CD4-positive, alpha-beta T cell treated with Interleukin-6 for 4 hours (primary cell): Measurements from ENCODE around the gene LRSAM1.

ENCODE experiments used
- DNase-seq: peaks from one replicate; pipeline ENCODE4 v3.0.0-alpha.2; 2020; ENCODE audit warnings: mixed read lengths

Gene LRSAM1

DNA sequence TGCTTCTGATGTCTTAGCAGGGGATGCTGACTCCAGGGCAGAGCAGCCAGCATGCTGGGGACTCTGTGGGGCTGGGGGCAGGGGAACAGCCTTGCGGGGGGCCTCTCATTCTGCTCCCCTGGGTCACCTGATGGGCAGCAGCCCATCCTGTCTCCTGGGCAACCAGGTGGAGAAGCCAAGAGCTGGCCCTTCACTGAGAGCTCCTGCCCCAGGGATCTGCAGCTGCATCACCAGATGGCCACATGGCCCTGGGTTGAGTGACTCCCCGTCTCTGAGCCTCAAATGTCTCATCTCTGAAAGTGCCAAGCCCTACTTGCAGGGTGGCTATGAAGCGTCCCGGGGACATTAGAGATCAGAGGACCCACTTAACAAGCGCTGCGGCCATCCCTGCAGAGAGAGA lies 49.1 kb downstream of the LRSAM1 start:
- DNase-seq = no peak

DNA sequence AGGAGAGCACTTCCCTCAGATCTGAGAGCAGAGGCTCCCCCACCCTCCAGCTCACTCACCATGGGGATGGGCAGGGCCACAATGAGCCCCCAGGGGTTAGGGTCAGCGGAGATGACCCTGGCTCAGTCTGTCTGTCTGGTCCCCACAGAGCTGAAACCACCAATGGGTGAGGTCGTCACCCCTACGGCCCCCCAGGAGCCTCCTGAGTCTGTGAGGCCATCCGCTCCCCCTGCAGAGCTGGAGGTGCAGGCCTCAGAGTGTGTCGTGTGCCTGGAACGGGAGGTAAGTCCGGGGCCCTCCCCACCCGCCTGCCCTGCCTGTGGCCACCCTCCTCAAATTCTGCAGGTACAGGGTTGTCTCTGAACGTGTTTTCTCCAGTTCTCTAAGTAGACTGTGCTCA lies 49.6 kb downstream of the LRSAM1 start:
- no peak for DNase-seq

DNA sequence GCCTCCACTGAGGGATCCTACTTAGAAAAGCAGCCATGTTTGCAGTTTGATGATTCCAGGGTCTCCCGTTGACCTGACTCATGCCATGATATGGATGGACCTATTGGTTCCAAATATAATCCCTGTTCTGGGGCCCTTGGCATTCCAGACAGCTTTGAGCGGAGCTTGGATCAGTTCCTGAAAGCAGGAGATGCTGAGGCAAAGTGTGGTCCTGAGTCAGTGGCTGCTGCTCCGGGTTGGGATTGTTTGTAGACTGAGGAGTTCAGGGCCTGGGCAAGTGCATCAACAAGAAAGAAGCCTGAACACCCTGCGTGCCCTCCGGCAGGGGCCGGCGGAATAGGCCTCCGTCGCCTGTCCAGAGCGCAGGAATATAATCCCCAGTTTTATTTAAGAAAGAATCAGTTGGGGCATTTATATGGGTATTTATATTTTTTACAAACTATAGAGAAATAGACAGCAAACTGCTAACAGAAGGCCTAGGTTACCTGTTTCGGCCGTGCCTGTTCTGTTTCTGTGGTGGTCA lies 50.6 kb downstream of the LRSAM1 start:
- no peak for DNase-seq

DNA sequence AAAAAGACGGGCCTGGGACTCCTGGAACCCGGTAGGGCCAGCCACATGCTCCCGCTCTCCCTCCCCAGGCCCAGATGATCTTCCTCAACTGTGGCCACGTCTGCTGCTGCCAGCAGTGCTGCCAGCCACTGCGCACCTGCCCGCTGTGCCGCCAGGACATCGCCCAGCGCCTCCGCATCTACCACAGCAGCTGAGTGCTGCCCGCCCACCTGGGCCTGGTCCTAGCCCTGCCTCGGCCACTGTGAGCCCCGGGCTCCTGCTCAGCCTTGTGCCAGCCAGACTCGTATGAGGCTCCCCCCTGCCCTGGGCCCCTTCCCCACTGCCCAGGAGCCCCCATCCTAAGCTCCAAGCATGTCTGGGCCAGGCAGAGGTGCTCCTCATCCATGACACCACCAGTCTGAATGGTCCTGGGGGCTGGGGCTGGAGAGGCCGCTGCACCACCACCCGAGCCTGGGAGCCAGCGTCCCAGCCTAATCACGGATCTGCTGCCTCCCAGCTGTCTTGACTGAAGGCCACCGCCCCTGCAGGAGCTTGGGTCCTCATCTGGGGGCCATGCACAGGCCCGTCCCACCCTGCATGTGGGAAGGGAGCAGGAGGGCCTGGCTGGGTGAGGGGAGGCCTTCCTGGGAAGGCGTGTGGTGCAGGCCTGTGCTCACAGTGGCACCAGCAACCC lies 51.5 kb downstream of the LRSAM1 start:
- DNase-seq = no peak

DNA sequence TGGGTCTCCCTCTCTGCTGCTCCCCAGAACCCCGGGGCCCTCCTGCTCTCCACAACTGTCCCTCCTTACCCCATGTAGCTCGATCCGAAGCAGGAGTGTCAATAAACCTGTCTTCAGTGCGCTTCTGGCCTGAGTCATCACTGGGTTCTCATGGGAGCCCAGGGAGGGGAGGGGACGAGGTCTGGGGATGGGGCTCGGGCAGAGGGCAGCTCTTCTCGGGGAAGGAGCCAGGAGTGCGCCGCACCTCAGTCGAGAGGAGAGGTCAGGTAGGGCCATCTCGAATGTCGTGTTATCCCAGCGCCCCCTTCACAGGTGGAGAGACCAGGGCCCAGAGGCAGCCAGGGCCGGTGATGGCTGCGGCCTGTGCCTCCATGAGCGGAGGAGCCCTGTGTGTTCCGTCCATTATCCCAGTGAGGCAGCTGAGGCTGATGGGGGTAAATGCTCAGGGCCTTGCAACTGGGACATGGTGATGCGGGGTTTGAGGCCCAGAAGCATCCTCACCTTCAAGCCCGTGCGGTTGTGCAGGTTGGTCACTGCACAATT lies 52.1 kb downstream of the LRSAM1 start:
- no peak for DNase-seq

DNA sequence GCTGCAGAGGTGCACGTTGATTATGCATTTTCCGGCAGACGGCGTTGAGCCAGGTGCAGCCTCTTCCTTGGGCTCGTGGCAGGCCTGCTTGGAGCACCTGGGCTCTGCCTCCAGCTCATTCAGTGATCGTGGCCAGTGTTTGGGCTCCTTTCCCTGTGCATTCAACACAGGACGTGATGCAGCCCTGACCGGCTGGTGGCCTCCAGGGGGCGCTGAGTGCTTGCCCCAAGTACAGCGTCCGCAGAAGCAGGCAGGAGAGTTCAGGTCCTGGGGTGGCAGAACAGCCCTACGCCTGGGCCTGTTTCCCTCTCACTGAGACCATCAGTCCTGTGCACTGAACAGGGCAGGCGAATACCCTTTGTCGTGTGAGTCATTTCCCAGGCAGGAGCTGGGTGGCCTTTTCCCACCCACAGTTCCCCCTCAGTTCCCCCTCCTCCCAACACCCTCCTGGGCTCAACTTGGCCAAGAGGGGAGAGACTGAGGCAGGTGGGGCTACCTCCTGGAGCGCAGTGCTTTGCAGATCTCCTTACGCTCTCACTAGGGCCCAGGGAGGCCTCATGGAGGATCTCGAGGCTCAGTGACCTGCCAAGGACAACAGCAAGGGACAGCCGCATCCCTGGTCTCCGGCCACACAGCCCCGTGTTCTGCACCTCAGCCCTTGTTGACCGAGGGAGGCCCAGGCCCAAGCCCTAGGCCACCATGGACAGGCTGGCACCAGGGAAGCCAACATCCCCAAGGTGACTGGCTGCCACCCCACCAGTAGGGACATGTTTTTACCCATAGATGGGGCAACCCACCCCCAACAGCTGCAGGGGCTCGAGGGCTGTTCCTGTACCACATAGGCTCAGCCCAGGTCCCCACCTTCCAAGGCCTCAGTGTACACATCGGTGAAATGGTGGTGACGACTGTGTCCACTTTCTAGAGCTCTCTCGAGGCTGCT lies 52.9 kb downstream of the LRSAM1 start:
- peak; percentile 88 for DNase-seq

DNA sequence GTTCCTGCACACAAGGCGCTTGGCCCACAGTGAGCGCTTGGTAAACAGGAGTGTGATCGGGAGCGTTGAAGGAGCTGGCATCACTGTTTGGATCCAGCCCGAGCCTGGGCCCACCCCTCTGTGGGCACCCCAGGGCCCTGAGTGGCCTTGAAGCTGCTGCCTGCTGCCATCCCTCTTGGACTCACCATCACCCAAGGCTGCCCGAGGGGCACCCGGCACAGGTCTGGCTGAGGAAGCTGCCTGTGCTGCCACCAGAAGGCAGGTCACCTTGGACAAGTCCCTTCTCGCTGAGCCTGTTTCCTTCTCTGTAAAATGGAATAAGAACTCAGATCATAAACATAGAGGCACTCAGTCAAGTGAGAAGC lies 53.6 kb downstream of the LRSAM1 start:
- DNase-seq = no peak

DNA sequence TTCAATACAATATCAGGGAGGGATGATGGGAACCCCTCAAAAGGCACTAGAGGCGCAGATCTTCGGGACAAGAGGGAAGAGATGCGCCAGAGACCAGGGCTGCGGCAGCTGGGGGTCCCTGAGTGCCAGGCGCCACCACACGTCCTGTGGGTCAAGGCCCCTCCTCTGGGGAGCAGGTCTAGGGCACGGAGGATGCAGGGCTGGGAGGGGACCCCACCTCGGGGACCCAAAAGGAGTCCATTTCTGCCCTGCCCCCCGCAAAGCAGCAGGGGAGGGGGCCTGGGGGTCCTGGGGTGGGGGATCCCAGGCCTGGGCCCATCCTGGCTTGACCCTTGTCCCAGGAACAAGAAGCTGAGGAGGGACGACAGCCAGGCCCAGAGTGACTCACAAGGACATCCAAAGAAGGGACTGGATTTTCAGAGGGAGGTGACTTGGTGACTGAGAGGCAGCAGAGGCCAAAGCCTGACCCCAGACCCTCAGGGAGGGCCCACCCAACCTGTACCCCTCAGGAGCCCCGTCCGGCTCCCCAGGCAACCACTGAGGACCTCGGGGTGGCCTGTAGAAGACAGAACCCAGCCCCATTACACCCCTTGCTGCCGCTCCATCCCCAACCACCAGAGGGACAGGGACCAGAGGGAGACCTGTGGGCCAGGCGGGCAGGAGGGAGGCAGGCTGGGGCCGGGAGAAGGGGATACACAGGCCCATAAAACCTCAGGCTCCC lies 54.2 kb downstream of the LRSAM1 start:
- DNase-seq = peak; percentile 15

DNA sequence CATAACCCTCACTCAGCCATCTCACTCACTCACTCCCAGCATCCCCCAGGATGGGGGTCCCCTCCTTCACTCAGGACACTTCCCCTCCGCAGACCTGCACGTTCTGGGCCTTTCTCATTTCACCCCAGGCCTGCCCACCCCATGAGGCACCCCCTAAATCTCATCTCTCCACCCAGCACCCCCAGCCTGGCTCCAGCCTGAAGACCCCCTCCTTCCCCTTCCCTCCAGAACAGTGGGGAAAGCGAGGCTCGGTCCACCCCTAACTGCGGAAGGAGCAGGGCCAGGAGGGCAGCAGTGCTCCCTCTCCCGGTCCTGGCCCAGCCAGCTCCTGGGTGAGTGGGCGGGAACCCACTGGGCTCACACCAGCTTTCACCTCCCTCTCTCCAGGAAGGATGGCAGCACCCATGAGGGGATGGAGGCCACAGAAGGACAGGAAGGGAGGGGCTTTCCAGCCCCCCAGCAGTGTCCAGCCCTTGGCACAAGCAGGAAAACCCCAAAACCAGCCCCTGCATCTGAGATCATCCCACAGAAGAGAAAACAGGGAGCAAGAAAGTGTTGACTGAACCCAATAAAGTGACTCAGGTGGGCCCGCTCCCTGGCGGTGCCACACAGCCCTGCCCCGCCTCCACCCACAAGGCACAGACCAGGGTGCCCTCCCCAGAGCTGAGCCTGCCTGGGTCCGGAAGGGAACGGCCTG lies 55.0 kb downstream of the LRSAM1 start:
- DNase-seq = no peak

DNA sequence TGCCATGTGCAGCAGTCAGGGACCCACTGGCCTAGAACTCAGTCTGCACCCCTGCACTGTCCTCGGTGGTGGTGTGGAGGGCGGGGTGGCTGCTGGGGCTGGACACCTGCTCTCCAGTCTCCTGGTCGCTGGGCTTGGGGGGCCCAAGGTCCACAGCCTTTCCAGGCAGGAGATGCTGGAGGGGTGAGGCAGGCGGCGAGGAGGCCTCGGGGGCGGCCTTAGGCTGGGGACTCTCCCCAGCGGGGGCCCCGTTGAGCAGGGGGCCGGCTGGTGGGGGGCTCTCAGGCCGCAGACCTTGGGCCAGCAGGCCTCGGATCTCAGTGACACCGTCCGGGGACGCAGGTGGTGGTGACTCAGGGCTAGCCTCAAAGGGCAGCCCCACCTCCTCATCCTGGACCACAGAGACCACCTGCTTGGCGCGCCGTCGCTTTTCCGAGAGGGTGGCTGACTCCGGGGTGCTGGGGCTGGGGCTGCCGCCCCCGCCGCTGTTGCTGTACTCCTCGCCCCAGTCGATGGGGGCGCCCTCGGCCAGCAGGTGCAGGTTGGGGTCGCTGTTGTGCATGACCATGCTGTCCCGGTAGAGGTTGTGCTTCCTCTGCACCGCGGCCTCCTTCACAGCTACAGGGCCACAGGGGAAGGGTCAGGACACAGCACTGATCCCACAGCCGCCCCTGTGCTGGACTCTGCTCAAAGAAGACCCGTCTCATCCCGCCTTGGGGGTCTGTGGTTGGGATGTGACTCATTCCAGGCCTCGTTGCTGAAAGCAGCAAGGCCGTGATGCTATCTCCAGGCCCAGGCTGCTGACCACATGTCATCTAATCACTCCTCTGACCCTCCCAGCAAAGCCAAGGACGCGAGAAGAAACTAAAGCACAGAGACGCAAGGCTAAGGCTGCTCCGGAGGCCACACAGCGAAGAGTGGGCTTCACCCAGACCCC lies 55.8 kb downstream of the LRSAM1 start:
- no peak for DNase-seq

DNA sequence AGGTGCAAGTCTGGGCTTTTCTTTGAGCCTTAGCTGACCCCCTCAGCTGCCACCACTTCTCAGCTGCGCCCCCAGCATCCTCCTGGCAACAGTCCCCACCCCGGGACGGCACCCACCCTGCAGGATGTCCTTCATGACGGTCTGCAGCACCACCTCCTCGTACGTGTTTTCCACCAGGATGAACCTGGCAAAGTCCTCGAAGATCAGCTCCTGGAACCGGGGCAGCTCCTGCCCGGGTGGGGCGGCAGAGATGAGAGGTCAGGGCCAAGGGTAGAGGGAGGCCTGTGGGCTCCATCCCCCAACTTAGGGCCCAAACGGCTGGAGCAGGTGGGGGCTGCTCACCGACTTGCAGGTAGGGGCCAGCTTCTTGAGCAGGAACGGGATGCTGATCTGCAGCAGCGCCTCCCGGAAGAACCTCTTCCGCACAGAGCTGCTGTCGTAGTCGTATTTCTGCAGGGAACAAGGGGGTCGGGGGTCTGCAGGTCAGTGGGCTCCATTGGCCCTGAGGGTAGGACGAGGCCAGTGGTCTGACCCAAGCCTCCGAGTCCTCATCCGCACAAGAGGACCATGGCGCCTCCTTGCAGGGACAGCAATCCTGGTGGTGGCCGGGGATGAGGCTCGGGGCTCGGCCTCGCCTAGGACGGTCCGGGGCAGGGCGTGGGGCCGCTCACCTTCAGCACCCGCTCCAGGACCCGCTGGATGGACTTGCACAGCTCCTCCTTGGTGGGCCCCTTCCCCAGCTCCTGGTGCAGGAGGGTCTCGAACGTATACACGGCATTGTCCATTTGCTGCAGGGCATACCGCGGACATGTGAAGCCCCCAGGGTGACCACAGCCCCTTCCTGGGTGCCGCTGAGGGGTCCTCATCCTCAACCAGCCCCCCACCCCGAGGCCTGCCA lies 56.7 kb downstream of the LRSAM1 start:
- DNase-seq = no peak

DNA sequence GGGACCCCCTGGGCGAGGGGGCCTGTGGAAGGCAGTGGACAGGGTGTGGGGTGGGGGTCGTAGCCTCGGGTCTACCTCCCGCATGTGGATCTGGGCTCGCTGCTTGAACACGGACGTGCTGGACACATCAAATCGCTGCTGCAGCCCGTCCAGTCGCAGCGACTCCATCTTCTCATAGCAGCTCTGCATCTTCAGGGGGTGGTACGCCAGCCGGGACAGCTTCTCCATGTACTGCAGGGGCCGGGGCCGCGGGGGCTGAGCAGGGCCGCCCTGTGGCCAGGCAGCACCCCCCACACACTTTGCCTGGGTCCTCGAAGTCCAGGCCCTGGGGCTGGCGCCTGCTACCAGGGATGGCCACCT lies 57.6 kb downstream of the LRSAM1 start:
- no peak for DNase-seq

DNA sequence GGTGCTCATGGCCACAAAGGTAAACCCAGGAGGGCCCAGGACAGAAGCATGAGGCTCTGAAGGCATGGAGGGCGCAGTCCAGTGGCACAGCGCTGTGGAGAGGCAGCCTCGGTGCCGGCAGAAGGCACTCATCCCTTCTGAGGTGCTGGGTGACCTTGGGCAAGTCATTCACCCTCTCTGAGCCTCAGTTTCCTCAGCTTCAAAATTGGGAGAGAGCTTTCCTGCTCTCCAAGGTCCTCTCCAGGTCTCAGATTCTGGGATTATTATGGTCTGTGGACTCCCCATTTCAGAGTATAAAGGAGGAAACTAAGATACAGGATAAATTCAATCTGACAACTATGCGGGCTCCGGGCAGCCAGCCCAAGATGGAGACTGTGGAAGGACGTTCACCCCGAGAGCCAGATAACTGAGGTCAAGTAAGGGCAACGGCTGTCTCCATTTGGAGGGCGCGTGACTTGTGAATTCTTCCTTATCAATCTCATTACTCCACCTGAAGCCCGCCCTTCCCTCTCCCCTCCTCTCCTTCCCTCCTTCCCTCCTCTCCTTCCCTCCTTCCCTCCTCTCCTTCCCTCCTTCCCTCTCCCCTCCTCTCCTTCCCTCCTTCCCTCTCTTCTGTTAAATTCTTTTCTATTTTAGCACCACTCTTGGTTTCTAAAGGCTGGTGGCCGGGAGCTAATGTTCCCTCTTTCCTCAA lies 58.1 kb downstream of the LRSAM1 start:
- DNase-seq = no peak

DNA sequence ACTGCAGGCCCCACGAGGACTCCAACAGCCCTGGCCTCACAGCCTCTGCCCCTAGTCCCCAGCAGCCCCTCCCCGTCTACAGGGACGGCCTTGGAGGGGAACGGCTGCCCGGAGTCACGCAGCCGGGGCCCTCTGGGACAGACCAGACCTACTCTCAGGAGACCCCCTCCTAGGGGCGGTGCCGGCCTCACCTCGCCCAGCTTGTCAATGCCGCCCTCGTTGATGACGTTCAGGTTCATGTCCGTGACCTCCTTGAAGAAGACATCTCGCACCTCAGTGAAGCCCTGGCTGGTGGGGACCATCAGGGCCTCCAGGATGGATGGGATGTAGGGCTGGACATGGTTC lies 58.6 kb downstream of the LRSAM1 start:
- no peak for DNase-seq

DNA sequence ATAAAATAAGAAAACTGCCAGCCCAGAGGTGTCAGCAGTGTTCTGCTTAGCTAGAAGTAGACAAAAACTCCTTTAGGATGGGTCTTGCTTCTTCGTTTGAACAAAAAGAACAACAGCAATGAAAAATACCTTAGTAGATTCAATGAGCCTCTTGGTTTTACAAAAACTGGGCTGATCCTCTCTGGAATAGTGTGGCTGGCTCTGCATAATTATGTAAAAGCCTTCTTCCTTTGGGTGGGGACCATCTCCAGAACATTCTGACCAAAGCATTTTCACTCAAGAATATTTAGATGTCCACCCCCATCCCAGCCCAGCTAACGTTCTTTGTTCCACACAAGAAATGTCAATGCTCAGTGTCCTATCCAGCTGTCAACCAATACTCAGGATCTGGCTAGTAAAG lies 63.2 kb downstream of the LRSAM1 start:
- DNase-seq = no peak

DNA sequence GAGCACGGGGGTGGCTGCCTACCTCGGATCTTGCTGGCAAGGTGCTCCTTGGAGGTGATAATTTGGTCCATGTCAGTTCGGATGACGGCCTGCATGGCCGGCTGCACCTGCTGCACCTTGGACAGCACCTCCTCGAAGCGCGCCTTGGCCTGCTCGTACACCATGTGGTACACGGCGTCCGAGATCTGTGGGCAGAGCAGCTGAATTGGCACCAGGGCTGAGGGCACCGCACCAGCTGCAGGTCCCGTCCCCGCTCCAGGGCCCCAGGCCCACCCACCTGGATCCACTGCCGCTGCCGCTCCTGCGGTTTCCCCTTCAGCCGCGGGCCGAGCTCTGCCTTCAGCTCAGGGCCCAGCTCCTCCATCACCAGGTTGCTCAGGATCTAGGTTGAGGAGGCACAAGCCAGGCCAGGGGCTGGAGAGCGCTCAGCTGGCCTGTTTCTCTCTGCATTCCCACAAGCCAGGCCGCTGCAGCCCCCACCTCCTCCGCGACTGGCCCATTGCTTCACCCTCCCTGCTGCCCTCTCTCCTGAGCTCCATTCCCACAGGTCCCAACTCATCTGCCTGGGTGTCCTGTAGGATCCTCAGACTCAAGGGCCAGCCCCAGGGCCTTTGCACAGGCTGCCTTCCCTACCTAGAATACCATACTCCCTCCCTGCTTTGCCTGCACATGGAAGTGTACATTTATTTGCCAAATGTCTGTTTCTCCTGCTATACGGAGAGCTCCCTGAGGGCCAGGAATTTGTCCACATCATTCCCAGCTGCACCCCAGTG lies 65.7 kb downstream of the LRSAM1 start:
- DNase-seq = no peak

DNA sequence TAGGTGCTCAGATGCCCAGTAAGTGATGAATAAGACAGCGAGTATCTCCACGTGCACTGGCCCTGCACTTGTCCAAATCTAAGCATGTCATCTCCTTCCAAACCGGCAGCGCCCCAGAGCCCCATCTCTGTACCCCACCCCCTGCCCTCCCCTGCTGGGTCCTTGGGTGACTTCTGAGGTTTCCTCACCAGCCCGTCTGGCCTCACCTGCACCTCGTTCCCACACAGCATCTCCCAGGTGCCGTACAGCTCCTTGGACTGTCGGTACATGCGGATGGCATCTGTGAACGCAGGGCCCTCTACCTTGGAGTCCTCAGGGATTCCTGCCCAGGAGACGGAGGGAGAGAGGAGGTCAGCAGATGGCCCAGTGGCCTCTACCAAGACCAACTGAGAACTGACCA lies 66.3 kb downstream of the LRSAM1 start:
- DNase-seq = no peak

DNA sequence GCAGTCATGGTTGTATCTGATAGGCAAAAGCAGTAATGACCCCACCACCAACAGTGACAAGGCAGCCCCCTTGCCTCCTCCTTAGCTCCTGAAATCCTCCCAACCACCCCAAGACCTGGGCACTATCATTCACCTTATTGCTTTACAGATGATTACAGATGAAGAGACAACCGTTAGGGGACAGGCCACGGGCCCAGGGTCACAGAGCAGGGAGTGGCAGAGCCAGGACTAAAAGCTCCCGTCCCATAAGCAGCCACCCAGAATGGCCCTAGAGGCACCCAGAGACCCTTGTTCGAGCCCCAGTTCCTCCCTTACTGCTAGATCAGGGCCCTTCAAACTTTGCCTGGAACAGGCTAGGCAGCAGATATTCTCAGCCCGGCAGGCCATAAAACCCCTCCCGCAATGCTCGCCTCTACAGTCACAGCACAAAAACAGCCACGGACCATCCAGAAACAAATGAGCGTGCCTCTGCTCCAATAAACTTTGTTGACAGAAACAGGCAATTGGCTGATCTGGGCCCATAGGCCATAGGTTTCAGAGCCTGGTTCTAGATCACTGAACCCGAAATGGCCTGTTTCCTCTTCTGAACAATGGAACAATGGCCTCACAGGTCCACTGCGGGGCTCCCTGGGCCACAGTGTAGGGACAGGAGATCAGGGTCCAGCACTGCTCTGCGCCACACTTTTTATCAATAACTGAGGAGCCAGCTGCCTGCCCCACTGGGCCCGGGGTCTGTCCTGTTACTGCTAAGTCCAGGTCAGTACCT lies 67.0 kb downstream of the LRSAM1 start:
- DNase-seq = no peak
